Panc1 (cell line): ENCODE measurements around the gene PLEKHG5. TPM values are rescaled to one million over a fixed set of nuclear protein-coding genes. Genes with fewer than 3 reads are reported as not detected.

Source experiments
- ATAC-seq: fragments of 200-7000 bp; cut with Tn5 transposase; 2 replicates; pipeline ENCODE4 v1.9.1; 2020; ENCODE audit warnings: mild to moderate bottlenecking, moderate library complexity
- BruUV-seq: library from RNA; stranded (reverse); fragments of 400-500 nt; replicated peaks from 2 replicates; lab custom pipeline; 2021; lab: Mats Ljungman, UMichigan
- CTCF ChIA-PET: fragments of 300-600 bp; sonication (Branson Sonifier 250); formaldehyde crosslinking; loops from one replicate; lab custom pipeline; 2022; ENCODE audit warnings: antibody characterized with exemption; lab: Charles Lee
- POLR2A ChIA-PET: fragments of 300-600 bp; sonication (Branson Sonifier 250); formaldehyde crosslinking; loops from one replicate; lab custom pipeline; 2022; ENCODE audit warnings: antibody characterized with exemption; lab: Charles Lee
- DNase-seq: peaks from one replicate; pipeline ENCODE4 v3.0.0-alpha.2; 2010; ENCODE audit warnings: low read depth, low spot score
- H3K27ac ChIP-seq: 2 replicates; pipeline ENCODE4 v1.5.1; 2011; ENCODE audit warnings: mild to moderate bottlenecking, low read length, inconsistent platforms
- H3K27me3 ChIP-seq: fragments of 200-500 bp; sonication (Bioruptor generic); 2 replicates; pipeline ENCODE4 v1.6.0; 2014; ENCODE audit warnings: low read length, inconsistent platforms; ENCODE audit not compliant: control insufficient read depth, insufficient read depth
- H3K36me3 ChIP-seq: fragments of 200-500 bp; sonication (Bioruptor generic); 2 replicates; pipeline ENCODE4 v1.5.1; 2014; ENCODE audit warnings: inconsistent platforms, mild to moderate bottlenecking, low read length, moderate library complexity; ENCODE audit not compliant: control insufficient read depth, insufficient read depth
- H3K4me1 ChIP-seq: 2 replicates; pipeline ENCODE4 v1.5.1; 2011; ENCODE audit warnings: inconsistent platforms, mild to moderate bottlenecking, low read length, moderate library complexity; ENCODE audit not compliant: control insufficient read depth, insufficient read depth
- H3K4me3 ChIP-seq, 2 experiments: 2 replicates each; pipeline ENCODE4 v1.5.1; 2011 to 2012; ENCODE audit warnings: low read depth in 2 of 2, low read length in 2 of 2, mild to moderate bottlenecking in 2 of 2, inconsistent platforms in 1 of 2, moderate library complexity in 1 of 2
- H3K9me3 ChIP-seq: fragments of 200-500 bp; sonication (Bioruptor generic); 2 replicates; pipeline ENCODE4 v1.5.1; 2014; ENCODE audit warnings: low read depth, mild to moderate bottlenecking, inconsistent platforms, low read length, moderate library complexity; ENCODE audit not compliant: control insufficient read depth, insufficient read depth
- CTCF ChIP-seq: fragments of 450-650 bp; IDR thresholded peaks from 2 replicates; pipeline ENCODE4 v1.5.1; 2017; ENCODE audit warnings: mild to moderate bottlenecking
- POLR2AphosphoS5 ChIP-seq: IDR thresholded peaks from 2 replicates; pipeline ENCODE4 v1.6.1; 2012; ENCODE audit warnings: mild to moderate bottlenecking, low read depth, low read length, moderate library complexity
- REST ChIP-seq, 2 experiments: IDR thresholded peaks; 2 replicates each; pipeline ENCODE4 v1.6.1; 2011 to 2012; ENCODE audit warnings: low read depth in 2 of 2, control low read depth in 1 of 2, low read length in 1 of 2, mild to moderate bottlenecking in 1 of 2, moderate library complexity in 1 of 2; ENCODE audit not compliant: insufficient read depth in 1 of 2
- SIN3A ChIP-seq: IDR thresholded peaks from 2 replicates; pipeline ENCODE4 v1.6.1; 2012; ENCODE audit warnings: low read depth, mild to moderate bottlenecking, low read length, moderate library complexity, borderline replicate concordance; ENCODE audit not compliant: insufficient read depth
- TCF7L2 ChIP-seq: IDR thresholded peaks from 2 replicates; pipeline ENCODE4 v1.6.1; 2011; ENCODE audit warnings: mild to moderate bottlenecking, low read depth, low read length, inconsistent platforms
- in situ Hi-C: cut with HindIII; loops from 2 replicates; pipeline ENCODE4 v1.10.0; 2016; ENCODE audit warnings: low sequenced_read_pairs, low pct_unique_long_range_greater_than_20kb
- intact Hi-C: fragments of 100-400 bp; cut with micrococcal nuclease; formaldehyde crosslinking; loops from one replicate; pipeline ENCODE4 v1.10.0; 2022; ENCODE audit not compliant: unreplicated experiment
- total RNA-seq: library from RNA; stranded (reverse); gene quantifications from one replicate; pipeline ENCODE4 v1.2.1, GENCODE V29; 2021; ENCODE audit not compliant: unreplicated experiment

The PLEKHG5 gene
- total RNA-seq, 1 experiment from 2014 or later = 6.8 TPM

- Histone ChIP-seq H3K4me3 (no peak overlapping the region), H3K36me3 (peaks cover 4% of the 10 kb centered on the region; the same call in 1 of the 2 replicates), H3K27me3 (no peaks in the 10 kb centered on the region), H3K9me3 (no peaks in the 10 kb centered on the region), H3K4me1 (peaks cover 4% of the 10 kb centered on the region), H3K27ac (no peak overlapping the region)
- ChIA-PET POLR2A (no interaction called here), CTCF (interaction anchor here (0.7 to 1.8 kb wide), 4 partner anchors 10 to 267 kb away, joined by 3 to 10 read pairs (median 4); partner anchors contain the start of gene NOL9)
- DNase-seq (no peak), ATAC-seq (peak; percentile 77)
- TF ChIP-seq CTCF = peak; percentile 81; the same call in 1 of the 2 replicates
- no peak for TF ChIP-seq REST (IDR thresholded peaks at IDR 0.05; ENCODE audit: insufficient read depth in 1 of 2, low read depth in 2 of 2, low read length in 1 of 2)
- intact Hi-C loops (no loop called here), in situ Hi-C loops (no loop called here)
- BruUV-seq = no TSS peak
These were observed 32.1 kb upstream of the PLEKHG5 start for GRCh38 chr1:6523566-6523965.

GRCh38 chr1:6521536-6521935 is 30.1 kb upstream of the PLEKHG5 start:
- in situ Hi-C loops (no loop called here), intact Hi-C loops (no loop called here)
- CTCF ChIA-PET = interaction anchor here (0.5 to 0.6 kb wide), 2 partner anchors 111 to 139 kb away, joined by 4 to 5 read pairs; no protein-coding TSS in a partner anchor
- DNase-seq (no peak), ATAC-seq (no peak)
- peaks cover 8% of the 10 kb centered on the region for H3K4me1 ChIP-seq
- no peaks in the 10 kb centered on the region for H3K9me3 ChIP-seq
- H3K4me3 ChIP-seq = no peak overlapping the region
- no peak overlapping the region for H3K27ac ChIP-seq
- POLR2A ChIA-PET = interaction anchor here (0.7 kb wide), 2 partner anchors 161 to 186 kb away, joined by 3 to 8 read pairs; no protein-coding TSS in a partner anchor
- no peak; the same call in none of the 2 replicates for TF ChIP-seq POLR2AphosphoS5
- no peak for TF ChIP-seq SIN3A
- TF ChIP-seq CTCF = no peak
- TF ChIP-seq TCF7L2 = no peak
- TF ChIP-seq REST (IDR thresholded peaks at IDR 0.05; ENCODE audit: insufficient read depth in 1 of 2, low read depth in 2 of 2, low read length in 1 of 2) = no peak
- TSS peak; percentile 59 for BruUV-seq
- no peaks in the 10 kb centered on the region for H3K27me3 ChIP-seq
- H3K36me3 ChIP-seq = peaks cover 3% of the 10 kb centered on the region; the same call in 1 of the 2 replicates
